Osteoblast (primary cell): ENCODE results near the gene RFC5. TPM values are rescaled to one million over a fixed set of nuclear protein-coding genes. Genes with fewer than 3 reads are reported as not detected.

Experiments used
- small RNA-seq: library from RNA; depleted of rRNA; stranded (forward); fragments of <200 nt; gene quantifications from one replicate; pipeline ENCODE3, GENCODE V24; 2012
- total RNA-seq: library from RNA; depleted of rRNA; stranded (reverse); fragments of >200 nt; gene quantifications from 2 replicates; pipeline ENCODE4 v1.2.3, GENCODE V29; 2012

RFC5 gene
- total RNA-seq, 1 donor, result 8.3 TPM

Small RNAs within 50 kb of the gene (small RNA-seq; reads per million reads assigned to genes)
- gene AC131159.1, result not detected

Other genes starting within 250 kb of the RFC5 start
- under 0.01 TPM in 2 replicates for gene KSR2, start 47.7 kb upstream of the RFC5 start, total RNA-seq
- 97.2 and 119 TPM in 2 replicates for gene WSB2, start 44.5 kb downstream of the RFC5 start, total RNA-seq
- 26.5 and 30.4 TPM in 2 replicates for gene VSIG10, start 87.3 kb downstream of the RFC5 start, total RNA-seq
- 180 and 185 TPM in 2 replicates for gene PEBP1, start 119.4 kb downstream of the RFC5 start, total RNA-seq